HG02852 (cell line): ENCODE results near the gene FOXN3.
"Not testable (repeated sequence)": the region's sequence is repeated elsewhere in the genome, so short reads cannot be mapped to it uniquely, and the experiment has no call there.

ENCODE experiments used
- ATAC-seq: cut with Tn5 transposase; IDR thresholded peaks from one replicate; pipeline ENCODE4 v1.9.1; 2021; ENCODE audit warnings: mild to moderate bottlenecking, moderate library complexity; ENCODE audit not compliant: unreplicated experiment

FOXN3 gene

GRCh38 chr14:89256951-89257350 lies 160.1 kb downstream of the FOXN3 start:
- no peak for ATAC-seq

DNA sequence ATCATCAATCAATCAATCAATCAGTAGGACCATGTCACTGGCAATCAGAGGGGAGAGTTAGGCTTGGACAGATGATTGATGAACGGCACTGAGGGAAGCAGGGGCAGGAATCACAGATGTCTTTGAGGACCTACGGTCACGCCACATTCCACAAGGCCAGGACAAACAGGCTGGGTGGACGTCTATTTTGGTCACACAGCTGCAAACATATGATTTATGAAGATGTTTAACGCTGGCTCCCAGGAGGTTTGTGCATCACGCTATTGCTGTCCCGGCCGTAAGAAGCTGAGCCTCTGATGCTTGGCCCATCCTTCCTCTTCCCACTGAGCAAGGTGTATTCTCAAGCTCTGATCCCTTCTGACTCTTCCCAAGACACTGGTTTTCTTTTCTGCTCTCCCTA lies 160.8 kb downstream of the FOXN3 start:
- no peak for ATAC-seq

- no peak for ATAC-seq
Measured at GRCh38 chr14:89255852-89256251, 161.2 kb downstream of the FOXN3 start.

DNA sequence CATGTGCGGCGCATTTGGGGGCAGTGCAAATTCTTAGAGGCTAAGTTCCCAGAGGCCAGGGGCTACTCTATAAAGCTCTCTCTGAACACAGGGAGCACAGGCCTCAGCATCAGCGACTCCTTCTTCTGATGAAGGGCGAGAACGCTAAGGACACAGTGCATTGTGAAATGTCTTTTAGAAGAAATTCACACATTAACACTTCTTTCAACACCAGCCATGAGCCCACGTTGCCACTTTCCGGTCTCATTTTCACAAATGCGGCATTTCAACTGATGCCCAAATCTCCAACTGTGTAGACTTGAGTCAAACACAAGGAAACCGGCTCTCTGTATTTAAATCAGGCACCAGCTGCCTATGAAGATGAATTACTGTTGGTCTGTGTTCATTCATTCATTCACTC lies 162.0 kb downstream of the FOXN3 start:
- ATAC-seq: no peak

DNA sequence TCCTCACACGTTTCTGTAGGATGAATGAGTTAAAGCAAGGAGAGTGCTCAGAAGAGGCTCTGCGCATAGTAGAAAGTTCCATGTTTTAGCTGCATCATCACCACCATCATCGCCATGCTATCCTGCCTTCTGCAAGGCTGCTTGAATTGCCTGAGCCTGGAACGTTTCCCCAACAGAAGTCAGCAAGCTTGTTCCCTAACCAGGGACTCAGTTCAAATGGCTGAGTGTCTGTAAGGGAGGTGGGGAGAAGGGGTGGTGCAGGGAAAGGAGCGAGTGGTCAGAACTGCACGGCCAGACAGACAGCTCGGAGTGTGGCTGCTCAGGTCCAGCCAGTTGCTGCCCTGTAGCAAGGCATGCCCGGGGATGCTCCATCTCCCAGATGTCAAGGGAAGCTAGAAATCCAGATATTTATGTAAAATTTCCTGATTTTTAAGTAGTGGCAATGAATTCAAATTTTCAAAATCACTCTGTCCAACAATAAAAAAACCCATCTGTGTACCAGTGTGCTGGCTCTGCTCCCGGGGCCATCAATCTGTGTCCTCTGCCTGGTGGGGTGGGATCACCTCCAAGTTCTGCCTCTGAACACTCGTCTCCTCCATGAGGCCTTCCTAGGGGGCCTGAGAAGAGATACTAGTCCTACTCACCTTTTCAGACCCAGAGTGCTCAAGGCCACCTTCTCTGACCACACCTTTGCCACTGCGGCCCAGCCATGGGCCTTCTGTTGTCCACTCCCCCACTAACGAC lies 162.7 kb downstream of the FOXN3 start:
- no peak for ATAC-seq

DNA sequence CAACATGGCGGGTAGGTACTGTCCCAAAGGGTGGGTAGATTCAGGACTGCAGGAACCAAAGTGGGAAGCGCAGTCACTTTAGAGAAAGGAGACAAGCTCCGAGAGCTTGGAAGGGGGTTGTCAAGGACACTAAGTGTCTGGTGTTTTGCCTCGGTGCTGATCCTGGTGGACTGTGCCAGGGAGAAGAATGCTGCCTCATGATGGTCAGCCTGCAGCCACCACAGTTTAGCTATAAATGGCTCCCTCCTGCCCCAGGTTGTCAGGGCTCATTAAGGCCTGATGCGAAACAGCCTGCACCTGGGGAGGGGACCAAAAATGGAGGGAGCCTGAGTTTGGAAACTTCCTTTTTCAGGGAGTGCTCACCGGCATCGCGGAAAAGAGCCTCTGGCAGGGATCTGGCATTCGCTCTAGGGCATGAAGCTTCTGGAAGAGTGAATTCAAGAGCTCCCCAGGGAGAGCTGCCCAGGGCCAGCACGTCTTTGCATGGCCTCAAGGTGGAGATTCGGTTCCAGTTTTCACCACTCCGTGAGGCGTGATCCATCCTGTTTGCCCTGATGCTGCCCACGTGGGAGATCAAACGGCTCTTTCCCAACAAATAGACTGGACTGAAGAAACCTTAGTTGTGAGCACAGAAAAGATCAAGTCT lies 164.0 kb downstream of the FOXN3 start:
- ATAC-seq: no peak

DNA sequence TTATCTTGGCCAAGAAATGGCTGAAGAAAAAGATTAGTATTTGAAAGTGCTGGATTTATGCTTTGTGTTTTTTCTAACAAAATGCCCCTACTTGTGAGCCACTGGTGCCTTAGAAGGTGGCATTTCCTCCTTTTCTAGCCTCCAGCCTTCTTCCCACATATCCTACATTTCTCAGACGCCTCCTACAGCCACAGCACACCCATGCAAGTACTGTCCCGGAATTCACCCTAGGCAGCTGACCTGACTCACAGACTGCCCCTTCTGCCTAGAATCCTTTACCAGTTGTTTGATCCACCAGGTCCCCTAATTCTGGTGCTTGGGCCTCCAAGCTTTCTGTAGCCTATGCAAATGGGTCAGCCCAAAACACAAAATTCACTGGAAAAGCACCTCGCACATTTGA lies 166.0 kb downstream of the FOXN3 start:
- no peak for ATAC-seq

DNA sequence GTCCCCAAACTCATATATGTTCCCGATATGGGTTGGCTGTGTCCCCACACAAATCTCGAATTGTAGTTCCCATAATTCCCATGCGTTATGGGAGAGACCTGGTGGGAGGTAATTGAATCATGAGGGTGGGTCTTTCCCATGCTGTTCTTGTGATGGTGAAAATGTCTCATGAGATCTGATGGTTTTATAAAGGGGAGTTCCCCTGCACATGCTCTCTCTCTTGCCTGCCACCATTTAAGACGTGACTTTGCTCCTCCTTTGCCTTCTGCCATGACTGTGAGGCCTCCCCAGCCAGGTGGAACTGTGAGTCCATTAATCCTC lies 166.4 kb downstream of the FOXN3 start:
- ATAC-seq: not testable (repeated sequence)

GRCh38 chr14:89249972-89250654 lies 166.9 kb downstream of the FOXN3 start:
- ATAC-seq: no peak

DNA sequence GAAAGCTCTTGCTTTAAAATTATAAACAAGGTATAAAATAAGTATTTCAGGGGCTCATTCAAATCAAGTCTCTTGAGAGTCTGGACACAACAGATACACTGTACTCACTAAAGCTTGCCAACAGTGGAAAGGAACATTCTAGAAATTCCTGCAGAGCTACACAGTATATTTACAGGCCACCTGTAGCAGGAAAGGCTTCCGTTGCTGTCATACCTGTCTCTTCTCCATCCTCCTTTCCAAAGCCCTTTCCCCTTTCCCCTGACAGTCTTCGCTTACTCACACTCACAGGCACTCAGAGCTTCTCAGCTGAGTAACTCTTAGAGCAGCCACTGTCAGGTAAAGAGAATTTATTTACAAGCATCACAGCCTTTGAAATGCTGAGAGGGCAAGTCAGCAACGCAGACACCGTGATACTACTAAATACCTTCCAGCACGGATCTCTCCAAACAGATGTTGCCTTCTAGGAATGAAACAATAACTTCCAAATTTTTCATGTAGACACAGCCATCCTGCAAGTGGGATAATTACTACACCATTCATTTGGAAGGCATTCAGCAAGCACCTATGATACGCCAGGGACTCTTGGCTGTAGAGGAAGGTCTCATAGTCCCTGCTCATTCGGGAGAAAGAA lies 167.9 kb downstream of the FOXN3 start:
- ATAC-seq: no peak

- no peak for ATAC-seq
Measured at GRCh38 chr14:89248411-89249064, 168.5 kb downstream of the FOXN3 start.

DNA sequence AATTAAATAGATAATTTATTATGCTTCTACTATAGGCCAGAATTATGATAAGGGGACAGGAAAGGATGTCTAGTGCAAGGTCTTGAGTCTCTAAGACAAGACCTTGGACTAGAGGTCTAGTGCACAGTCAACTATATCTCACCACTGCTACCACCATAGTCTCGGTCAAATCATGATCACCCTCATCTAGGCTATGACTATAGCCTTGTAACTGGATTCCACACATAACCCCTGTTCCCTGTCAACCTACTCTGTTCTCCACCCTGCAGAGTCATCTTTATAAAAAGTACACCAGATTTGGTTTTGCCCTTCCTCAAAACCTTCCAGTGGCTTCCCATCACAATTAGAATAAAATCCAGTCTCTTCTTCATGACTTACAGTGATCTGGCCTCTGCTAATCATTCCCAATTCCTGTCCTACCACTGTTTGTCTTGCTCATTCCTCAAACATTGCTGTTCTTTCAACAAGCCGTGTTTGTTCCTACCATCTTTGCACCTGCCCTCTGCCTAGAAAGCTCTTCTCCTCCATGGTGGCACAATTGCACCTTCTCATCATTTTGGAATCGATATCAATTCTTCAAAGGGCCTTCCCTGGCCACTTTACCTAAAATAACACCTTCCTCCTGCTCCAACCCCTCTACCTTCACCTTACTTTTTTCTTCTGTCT lies 169.4 kb downstream of the FOXN3 start:
- no peak for ATAC-seq

DNA sequence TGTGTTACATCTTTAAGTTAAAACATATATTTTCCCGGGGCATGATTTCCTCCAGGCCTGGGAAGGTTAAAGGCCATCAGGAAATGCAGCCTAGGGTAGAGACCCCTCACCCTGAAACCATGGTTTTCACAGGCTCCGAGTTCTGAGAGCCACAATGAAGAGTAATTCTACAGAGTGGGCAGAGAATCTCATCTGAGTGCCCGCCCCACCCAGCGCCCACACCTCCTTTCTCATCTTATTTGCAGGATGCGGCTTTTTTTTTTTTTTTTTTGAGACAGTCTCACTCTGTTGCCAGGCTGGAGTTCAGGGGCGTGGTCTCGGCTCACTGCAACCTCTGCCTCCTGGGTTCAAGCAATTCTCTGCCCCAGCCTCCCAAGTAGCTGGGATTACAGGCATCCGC lies 170.7 kb downstream of the FOXN3 start:
- ATAC-seq: no peak

- no peak for ATAC-seq
Measured at GRCh38 chr14:89245802-89246201, 171.2 kb downstream of the FOXN3 start.

DNA sequence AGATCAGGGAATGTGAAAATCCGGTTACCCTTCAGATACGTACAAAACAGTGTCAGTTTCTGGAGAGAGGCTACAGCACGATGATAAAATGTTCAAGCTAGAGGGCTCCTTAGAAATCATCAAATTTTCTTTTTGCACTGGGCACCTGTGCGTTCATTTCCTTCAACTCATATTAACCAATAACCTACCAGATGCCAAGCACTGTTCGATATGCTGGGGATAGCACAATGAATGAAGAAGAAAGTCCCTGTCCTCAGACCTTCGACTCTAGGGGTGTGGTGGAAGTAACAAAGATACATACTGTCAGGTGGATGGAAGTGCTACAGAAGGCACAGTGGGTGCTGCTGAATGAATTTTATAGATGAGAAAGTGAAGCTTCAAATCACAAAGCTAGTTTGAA lies 172.3 kb downstream of the FOXN3 start:
- ATAC-seq: no peak

DNA sequence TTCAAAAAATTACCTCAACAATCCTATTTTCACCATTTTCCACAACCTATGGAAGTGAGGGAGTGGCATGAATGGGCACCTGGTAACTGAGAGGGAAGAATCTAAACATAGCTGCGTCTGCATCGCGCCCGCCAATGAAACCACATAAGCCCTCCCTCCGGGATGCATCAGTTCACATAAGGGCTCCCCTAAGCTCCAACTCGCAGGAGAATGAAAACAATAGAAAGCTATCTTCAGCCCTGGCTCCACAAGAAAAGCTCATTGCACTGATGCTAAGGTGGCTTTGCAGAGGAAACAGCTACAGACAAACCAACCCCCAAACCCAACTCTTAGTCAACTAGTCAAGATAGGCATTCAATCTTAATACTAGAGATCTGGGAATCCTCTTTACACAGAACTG lies 173.3 kb downstream of the FOXN3 start:
- ATAC-seq: no peak

GRCh38 chr14:89243286-89243685 lies 173.7 kb downstream of the FOXN3 start:
- no peak for ATAC-seq

DNA sequence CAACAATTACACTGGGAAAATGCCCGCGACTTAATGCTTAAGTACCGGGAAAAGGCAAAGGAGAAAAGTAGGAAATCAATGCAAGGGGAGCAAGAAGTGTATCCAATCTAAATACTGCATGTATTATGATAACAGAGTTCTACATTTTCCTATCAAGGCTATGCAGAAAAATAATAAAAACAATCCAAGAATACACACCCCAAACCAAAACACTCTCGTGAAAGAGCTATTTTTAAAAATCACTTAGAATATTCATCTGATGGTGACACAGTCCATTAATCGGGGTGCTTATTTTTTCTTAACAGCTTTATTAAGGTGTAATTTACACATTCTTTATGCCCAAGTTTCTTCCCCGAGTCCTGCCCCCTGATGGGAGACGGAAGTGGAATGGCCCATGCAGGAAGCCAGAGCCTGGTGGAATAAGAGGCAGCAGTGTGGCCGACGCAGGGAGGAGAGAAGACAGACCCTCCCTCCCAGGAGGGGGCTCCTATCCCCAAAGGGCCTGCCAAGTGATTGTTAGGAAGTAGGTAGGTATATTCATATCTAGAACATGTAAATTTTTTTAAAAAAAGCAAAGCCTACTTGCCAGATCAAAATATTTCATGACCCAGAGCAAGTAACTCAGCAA lies 174.3 kb downstream of the FOXN3 start:
- ATAC-seq: no peak

- no peak for ATAC-seq
Measured at GRCh38 chr14:89241934-89242651, 174.9 kb downstream of the FOXN3 start.

DNA sequence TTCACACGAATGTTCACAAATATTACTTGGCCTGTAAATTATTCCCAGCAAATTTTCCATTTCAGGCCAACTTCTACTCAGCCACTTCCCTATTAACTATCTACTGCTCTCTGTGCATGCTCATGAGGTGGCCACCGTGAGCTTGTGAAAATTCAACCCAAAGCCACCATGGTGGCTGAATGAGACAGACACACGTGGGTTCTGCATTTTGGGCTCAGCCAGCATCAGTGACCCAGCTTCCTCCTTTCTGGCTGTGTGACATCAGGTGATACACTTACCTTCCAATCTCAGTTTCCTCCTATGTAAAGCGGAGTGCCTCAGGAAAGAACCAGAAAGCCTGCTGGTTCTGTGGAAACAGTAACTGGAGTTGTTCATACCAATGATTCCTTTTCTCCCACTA lies 175.8 kb downstream of the FOXN3 start:
- no peak for ATAC-seq
